IMR-90 (cell line): Measurements from ENCODE around the gene TAPBP. TPM values are rescaled to one million over a fixed set of nuclear protein-coding genes. Genes with fewer than 3 reads are reported as not detected.

Experiments used
- ATAC-seq: fragments of 200-7000 bp; cut with Tn5 transposase; 2 replicates; pipeline ENCODE4 v1.9.1; 2020; ENCODE audit warnings: low read depth, mild to moderate bottlenecking, moderate library complexity
- BruUV-seq: library from RNA; stranded (reverse); fragments of 400-500 nt; replicated peaks from 2 replicates; lab custom pipeline; 2021; lab: Mats Ljungman, UMichigan
- CTCF ChIA-PET: fragments of 300-600 bp; formaldehyde crosslinking; extraction: SDS; loops from one replicate; lab custom pipeline; 2021; ENCODE audit warnings: antibody characterized with exemption; lab: Yijun Ruan, JAX
- POLR2A ChIA-PET: fragments of 300-600 bp; sonication (Branson Sonifier 250); formaldehyde crosslinking; loops from one replicate; lab custom pipeline; 2022; ENCODE audit warnings: antibody characterized with exemption; ENCODE audit not compliant: unreplicated experiment; lab: Charles Lee
- DNase-seq: peaks from one replicate; pipeline ENCODE4 v3.0.0; 2013
- H2AFZ ChIP-seq: replicated peaks from 2 replicates; pipeline ENCODE3; 2013; ENCODE audit warnings: low read length, mild to moderate bottlenecking; ENCODE audit not compliant: poor library complexity
- H2AK5ac ChIP-seq: 2 replicates; pipeline ENCODE4 v1.6.1; 2013; ENCODE audit warnings: low read depth, low read length, inconsistent platforms
- H2AK9ac ChIP-seq: replicated peaks from 2 replicates; pipeline ENCODE3; 2013; ENCODE audit warnings: mild to moderate bottlenecking, low read depth, low read length, moderate library complexity; ENCODE audit not compliant: poor library complexity
- H2BK120ac ChIP-seq: 2 replicates; pipeline ENCODE4 v1.6.1; 2013; ENCODE audit warnings: low read depth, low read length, inconsistent platforms
- H2BK15ac ChIP-seq: 3 replicates; pipeline ENCODE4 v1.6.1; 2013; ENCODE audit warnings: low read depth, low read length, inconsistent platforms
- H2BK20ac ChIP-seq: 2 replicates; pipeline ENCODE4 v1.6.1; 2013; ENCODE audit warnings: low read depth, mild to moderate bottlenecking, inconsistent platforms, low read length, moderate library complexity
- H2BK5ac ChIP-seq: 2 replicates; pipeline ENCODE4 v1.6.1; 2013; ENCODE audit warnings: mild to moderate bottlenecking, low read depth, low read length, inconsistent platforms; ENCODE audit not compliant: poor library complexity, severe bottlenecking
- H3K14ac ChIP-seq: replicated peaks from 2 replicates; pipeline ENCODE4 v1.6.1; 2013; ENCODE audit warnings: low read depth, low read length, inconsistent platforms
- H3K18ac ChIP-seq: 2 replicates; pipeline ENCODE4 v1.6.1; 2013; ENCODE audit warnings: low read depth, low read length, control low read depth
- H3K23ac ChIP-seq: 2 replicates; pipeline ENCODE4 v1.6.1; 2013; ENCODE audit warnings: low read depth, low read length, inconsistent platforms
- H3K27ac ChIP-seq: 2 replicates; pipeline ENCODE4 v1.5.1; 2013; ENCODE audit warnings: mild to moderate bottlenecking, control low read depth, low read length; ENCODE audit not compliant: insufficient read depth
- H3K27me3 ChIP-seq: 2 replicates; pipeline ENCODE4 v1.6.1; 2013; ENCODE audit warnings: low read length; ENCODE audit not compliant: control insufficient read depth, insufficient read depth
- H3K36me3 ChIP-seq: 2 replicates; pipeline ENCODE4 v1.6.1; 2013; ENCODE audit warnings: low read length, mixed read lengths; ENCODE audit not compliant: control insufficient read depth, insufficient read depth
- H3K4ac ChIP-seq: 2 replicates; pipeline ENCODE4 v1.6.1; 2013; ENCODE audit warnings: low read depth, low read length, inconsistent platforms
- H3K4me1 ChIP-seq: 2 replicates; pipeline ENCODE4 v1.6.1; 2013; ENCODE audit warnings: low read length, mixed read lengths; ENCODE audit not compliant: control insufficient read depth, insufficient read depth
- H3K4me2 ChIP-seq: 2 replicates; pipeline ENCODE4 v1.6.1; 2013; ENCODE audit warnings: low read depth, mild to moderate bottlenecking, control low read depth, low read length, moderate library complexity
- H3K4me3 ChIP-seq: 2 replicates; pipeline ENCODE4 v1.5.1; 2013; ENCODE audit warnings: low read depth, mild to moderate bottlenecking, control low read depth, low read length, moderate library complexity; ENCODE audit not compliant: insufficient read depth
- H3K56ac ChIP-seq: 2 replicates; pipeline ENCODE4 v1.6.1; 2013; ENCODE audit warnings: low read length, inconsistent platforms; ENCODE audit not compliant: insufficient read depth; ENCODE audit errors: extremely low read depth
- H3K79me1 ChIP-seq, 2 experiments: 2 replicates each; pipeline ENCODE4 v1.6.1; 2013; ENCODE audit warnings: low read length in 2 of 2, inconsistent platforms in 1 of 2, low read depth in 1 of 2
- H3K9ac ChIP-seq: 2 replicates; pipeline ENCODE4 v1.6.1; 2013; ENCODE audit warnings: low read depth, low read length, control low read depth
- H3K9me1 ChIP-seq: 2 replicates; pipeline ENCODE4 v1.6.1; 2013; ENCODE audit warnings: low read length, inconsistent platforms; ENCODE audit not compliant: insufficient read depth
- H3K9me3 ChIP-seq: 2 replicates; pipeline ENCODE4 v1.6.1; 2013; ENCODE audit warnings: low read length; ENCODE audit not compliant: control insufficient read depth, insufficient read depth
- H4K20me1 ChIP-seq: 2 replicates; pipeline ENCODE4 v1.6.1; 2013; ENCODE audit warnings: low read length, inconsistent platforms; ENCODE audit not compliant: insufficient read depth
- H4K5ac ChIP-seq: 2 replicates; pipeline ENCODE4 v1.6.1; 2013; ENCODE audit warnings: mild to moderate bottlenecking, low read depth, low read length, control low read depth
- H4K8ac ChIP-seq, 2 experiments: 2 replicates each; pipeline ENCODE4 v1.6.1; 2013; ENCODE audit warnings: low read depth in 2 of 2, low read length in 2 of 2, control low read depth in 1 of 2, inconsistent platforms in 1 of 2
- H4K91ac ChIP-seq: 2 replicates; pipeline ENCODE4 v1.6.1; 2013; ENCODE audit warnings: low read depth, low read length, inconsistent platforms; ENCODE audit not compliant: insufficient read depth
- BHLHE40 ChIP-seq: fragments of 150-350 bp; IDR thresholded peaks from 2 replicates; pipeline ENCODE4 v1.6.1; 2016; ENCODE audit warnings: mild to moderate bottlenecking, low read depth, low read length
- CHD1 ChIP-seq: IDR thresholded peaks from 2 replicates; pipeline ENCODE4 v1.6.1; 2012; ENCODE audit warnings: low read depth, low read length, improper control_type of control experiment
- RCOR1 ChIP-seq: IDR thresholded peaks from 2 replicates; pipeline ENCODE4 v1.6.1; 2012; ENCODE audit warnings: mild to moderate bottlenecking, low read length, improper control_type of control experiment; ENCODE audit not compliant: insufficient replicate concordance
- RFX5 ChIP-seq: IDR thresholded peaks from 2 replicates; pipeline ENCODE4 v1.8.0; 2012; ENCODE audit warnings: low read depth, mild to moderate bottlenecking, low read length, moderate library complexity
- whole genome bisulfite sequencing, 2 experiments: methylation state at CpG; one replicate each; pipeline versions ENCODE4 v1.1.5 to v1.1.7; 2013; ENCODE audit warnings: missing lambda C conversion rate in 2 of 2; ENCODE audit not compliant: insufficient read length in 1 of 2; ENCODE audit errors: extremely low coverage in 2 of 2; 5-methylcytosine and 5-hydroxymethylcytosine counted together
- dilution Hi-C: fragments of 300-500 bp; cut with HindIII; formaldehyde crosslinking; loops from one replicate; pipeline ENCODE4 v1.14.3; 2018; ENCODE audit warnings: low sequenced_read_pairs; ENCODE audit not compliant: unreplicated experiment
- in situ Hi-C: fragments of 300-500 bp; cut with MboI; formaldehyde crosslinking; loops from 3 replicates; pipeline ENCODE4 v1.14.3; 2019; ENCODE audit warnings: low sequenced_read_pairs, inconsistent platforms, mixed read lengths
- intact Hi-C: fragments of 100-400 bp; cut with micrococcal nuclease; formaldehyde crosslinking; loops from 2 replicates; pipeline ENCODE4 v1.10.0; 2022
- polyA plus RNA-seq, 3 experiments: library from polyadenylated mRNA; depleted of rRNA; stranded (reverse); fragments of >200 nt; gene quantifications; 2 replicates each; pipeline ENCODE4 v1.2.3, GENCODE V29; 2012; ENCODE audit warnings: low replicate concordance in 1 of 3
- total RNA-seq: library from RNA; depleted of rRNA; stranded (reverse); fragments of >200 nt; gene quantifications from 2 replicates; pipeline ENCODE4 v1.2.3, GENCODE V29; 2012

Gene TAPBP
- total and polyA plus RNA-seq, 2 of the 4 experiments (the other 2 are of a cell fraction) = 13.1 to 63.3 TPM

- H2AK9ac ChIP-seq = no peak overlapping the region
- H3K9me1 ChIP-seq = no peaks in the 10 kb centered on the region
- no peak for DNase-seq
- no peak overlapping the region for H2BK120ac ChIP-seq
- peaks cover 14 to 50% of the 10 kb centered on the region in 2 experiments for H3K79me1 ChIP-seq
- no peaks in the 10 kb centered on the region for H3K27me3 ChIP-seq
- no peak overlapping the region for H3K4me3 ChIP-seq
- ChIA-PET POLR2A (no interaction called here), CTCF (no interaction called here)
- H2BK5ac ChIP-seq = no peak overlapping the region
- no peak overlapping the region for H4K91ac ChIP-seq
- no peak overlapping the region for H2BK20ac ChIP-seq
- no peak overlapping the region for H3K14ac ChIP-seq
- peaks cover 15% of the 10 kb centered on the region; the same call in 1 of the 2 replicates for H4K20me1 ChIP-seq
- no peak overlapping the region for H3K23ac ChIP-seq
- no peak for ATAC-seq
- H2AFZ ChIP-seq = no peak overlapping the region
- H3K4me1 ChIP-seq = no peaks in the 10 kb centered on the region
- 85% methylated on average over 5 of the region's 8 CpGs; no CpG with 5 or more reads in 1 of the 2 experiments for WGBS, 2 experiments
- no peak overlapping the region for H3K9ac ChIP-seq
- H3K4me2 ChIP-seq = no peak overlapping the region
- TF ChIP-seq RCOR1 (no peak), CHD1 (no peak), BHLHE40 (no peak), RFX5 (no peak)
- H3K9me3 ChIP-seq = no peaks in the 10 kb centered on the region
- H3K27ac ChIP-seq = no peak overlapping the region
- H4K5ac ChIP-seq = no peak overlapping the region
- no TSS peak for BruUV-seq
- dilution Hi-C loops (no loop called here), intact Hi-C loops (no loop called here), in situ Hi-C loops (no loop called here)
- H3K56ac ChIP-seq = no peak overlapping the region
- no peak overlapping the region for H4K8ac ChIP-seq
- no peak overlapping the region for H2AK5ac ChIP-seq
- peaks cover 19% of the 10 kb centered on the region for H3K36me3 ChIP-seq
- H3K4ac ChIP-seq = no peak overlapping the region
- H2BK15ac ChIP-seq = no peak overlapping the region
- no peak overlapping the region for H3K18ac ChIP-seq
These were observed 8.8 kb downstream of the TAPBP start for GRCh38 chr6:33305052-33305451.
